GM21360 (cell line): Measurements from ENCODE around the gene CALHM4.
A peak's percentile ranks its signal among the peaks of the same experiment; 100 is the strongest.

Source experiments
- ATAC-seq: cut with Tn5 transposase; IDR thresholded peaks from one replicate; pipeline ENCODE4 v1.9.1; 2021; ENCODE audit warnings: mild to moderate bottlenecking, moderate library complexity; ENCODE audit not compliant: unreplicated experiment

The CALHM4 gene

DNA sequence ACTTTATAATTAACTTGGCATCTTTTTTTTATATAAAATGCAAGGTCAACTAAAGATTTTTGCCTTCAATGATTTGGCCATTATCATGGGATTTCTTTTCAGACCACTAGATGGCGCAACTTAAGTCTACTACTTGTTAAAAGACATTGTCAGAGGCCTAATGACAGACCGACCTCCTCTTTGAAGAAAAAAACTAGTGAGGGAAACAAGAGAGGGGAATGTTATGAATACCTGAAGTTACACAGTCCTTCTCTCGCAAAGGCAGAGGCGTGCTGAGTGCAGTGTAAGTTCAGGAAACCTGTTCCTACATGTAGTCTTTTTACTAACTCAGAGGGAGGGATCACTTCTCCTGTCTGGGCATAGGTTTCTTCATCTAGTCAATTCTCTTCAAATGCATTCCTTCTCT lies 17.3 kb upstream of the CALHM4 start:
- peak; percentile 55 for ATAC-seq

DNA sequence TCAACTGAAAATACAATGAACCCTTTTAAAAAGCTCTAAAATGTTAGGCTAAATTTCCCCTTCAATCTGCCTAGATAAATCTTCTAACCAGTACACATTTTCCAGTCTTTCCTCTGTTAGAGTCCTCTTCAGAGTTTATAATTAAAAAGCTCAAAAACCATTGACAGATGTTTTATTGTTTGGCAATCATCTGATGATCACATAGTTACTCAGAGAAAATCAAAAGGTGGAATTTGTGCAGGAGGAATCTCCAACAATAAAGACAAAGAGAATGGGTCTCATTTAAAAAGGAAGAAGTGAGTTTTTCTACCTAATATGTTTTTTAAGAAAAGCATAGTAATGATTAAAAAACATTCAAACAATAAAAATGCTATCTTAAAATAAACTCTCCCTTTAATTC lies 11.1 kb upstream of the CALHM4 start:
- no peak for ATAC-seq

DNA sequence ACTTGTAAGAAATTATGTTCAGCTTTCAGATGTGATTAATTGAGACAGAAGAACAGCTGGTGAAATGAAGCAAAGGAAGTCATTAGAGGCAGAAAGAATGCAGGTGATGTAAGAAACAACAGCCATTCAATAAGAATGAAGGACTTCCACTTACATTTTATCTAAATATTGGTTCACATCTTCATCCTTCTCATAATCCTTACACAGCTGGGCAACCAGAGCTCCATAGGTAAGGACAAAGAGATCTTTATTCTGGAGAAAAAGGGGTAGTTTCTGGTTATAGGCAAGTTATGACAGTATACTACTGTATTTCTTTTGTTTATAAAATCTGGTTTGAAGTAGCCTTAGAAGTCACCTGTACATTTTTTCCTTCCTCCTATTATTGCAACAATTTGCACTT lies 10.4 kb upstream of the CALHM4 start:
- no peak for ATAC-seq

DNA sequence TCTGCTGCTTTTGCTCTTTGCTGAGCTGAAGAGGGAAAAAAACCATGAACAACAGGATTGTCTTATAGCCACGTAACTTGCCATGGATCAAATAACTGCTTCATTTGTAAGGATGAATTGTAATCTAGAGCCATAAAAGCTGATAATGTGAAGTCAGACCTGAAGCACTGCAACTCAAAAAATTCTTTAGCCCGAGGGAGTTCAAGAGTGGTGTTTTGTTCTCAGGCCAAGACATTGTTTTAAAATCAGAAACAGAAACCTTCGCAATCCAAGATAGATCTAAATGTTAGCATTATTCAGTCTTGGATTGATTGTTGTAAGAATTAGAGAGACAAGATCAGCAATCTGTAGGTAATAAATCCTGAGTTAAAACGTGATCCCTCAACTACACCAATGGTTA lies 7.9 kb upstream of the CALHM4 start, which contains the start of gene TRAPPC3L:
Gene TRAPPC3L (minus strand): TSS at position 34 of the 400 bp plus-strand sequence. CDS start 170 bp downstream, outside the sequence.
- ATAC-seq: no peak

DNA sequence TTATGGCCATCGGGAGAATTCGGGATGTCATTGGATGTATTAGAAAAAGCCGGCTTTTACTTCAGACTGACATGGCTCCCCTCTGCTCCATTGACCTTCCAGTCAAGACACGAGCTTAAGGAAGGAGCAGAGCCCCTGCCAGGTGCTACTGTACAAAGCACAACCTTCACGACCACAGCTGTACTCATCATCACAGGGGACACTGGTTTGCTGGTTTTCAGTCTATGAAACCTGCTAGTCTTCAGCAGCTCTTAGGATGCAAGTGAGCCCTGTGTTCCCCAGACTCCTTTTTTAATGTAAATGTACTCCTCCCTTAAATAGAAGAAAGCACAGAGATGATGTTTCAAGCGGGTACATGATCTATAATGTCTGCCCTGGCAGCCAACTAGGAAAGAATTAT lies 6.2 kb upstream of the CALHM4 start:
- ATAC-seq: no peak

DNA sequence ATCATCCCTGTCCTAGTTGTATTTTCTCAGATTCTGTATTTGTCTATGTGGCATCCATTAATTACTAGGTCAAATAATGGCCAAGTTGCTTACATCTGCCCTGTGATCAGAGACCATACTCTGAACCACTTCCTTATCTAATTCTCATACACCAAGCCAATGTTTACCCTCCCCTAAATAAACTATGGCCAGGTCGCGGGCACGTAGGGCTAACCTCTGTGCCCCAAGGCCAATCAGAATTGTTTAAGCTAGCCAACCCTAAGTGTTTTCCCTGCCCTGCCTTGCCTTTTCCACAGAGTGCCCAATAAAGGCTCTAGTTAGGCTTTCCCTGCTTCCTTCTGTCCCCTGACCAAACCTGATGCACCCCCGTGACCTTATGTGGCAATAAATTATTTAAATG lies 2.8 kb upstream of the CALHM4 start:
- no peak for ATAC-seq

DNA sequence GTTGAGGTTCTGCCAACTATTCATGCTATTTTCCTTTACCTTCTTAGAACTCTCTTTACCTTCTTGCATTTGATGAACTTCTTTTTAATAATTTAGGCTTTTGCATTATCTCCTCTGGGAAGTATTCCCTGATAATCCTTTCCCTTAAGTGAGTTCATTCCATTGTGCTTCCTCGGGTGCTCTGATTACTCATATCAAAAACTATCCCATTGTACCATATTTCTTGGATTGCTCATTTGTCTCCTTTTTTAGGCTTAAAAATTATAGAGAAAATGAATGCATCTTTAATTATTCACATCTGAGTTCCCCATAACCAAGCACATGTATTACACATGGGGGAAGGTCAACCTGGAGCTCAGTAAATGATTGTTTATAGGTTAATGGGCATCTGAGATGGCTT lies 2.5 kb downstream of the CALHM4 start:
- ATAC-seq: no peak

DNA sequence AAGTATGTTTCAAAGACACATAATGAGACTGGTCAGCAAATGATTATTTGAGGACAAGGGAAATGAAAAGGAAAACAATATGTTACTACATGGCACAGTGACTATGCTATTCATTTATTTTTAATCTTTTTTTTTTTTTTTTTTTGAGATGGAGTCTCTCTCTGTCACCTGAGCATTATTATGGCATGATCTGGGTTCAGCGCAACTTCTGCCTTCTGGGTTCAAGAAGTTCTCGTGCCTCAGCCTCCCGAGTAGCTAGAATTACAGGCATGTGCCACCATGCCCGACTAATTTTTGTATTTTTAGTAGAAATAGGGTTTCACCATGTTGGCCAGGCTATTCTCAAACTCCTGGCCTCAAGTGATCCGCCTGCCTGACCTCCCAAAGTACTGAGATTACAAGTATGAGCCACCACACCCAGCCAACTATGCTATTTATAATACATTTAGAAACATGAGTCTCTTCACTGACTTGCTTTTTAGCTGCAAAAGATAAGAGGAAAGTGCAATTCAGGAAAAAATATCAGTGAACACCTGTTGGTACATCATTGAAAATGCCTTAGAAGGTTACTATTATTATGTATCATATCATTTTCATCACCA lies 3.4 kb downstream of the CALHM4 start:
- ATAC-seq: no peak

DNA sequence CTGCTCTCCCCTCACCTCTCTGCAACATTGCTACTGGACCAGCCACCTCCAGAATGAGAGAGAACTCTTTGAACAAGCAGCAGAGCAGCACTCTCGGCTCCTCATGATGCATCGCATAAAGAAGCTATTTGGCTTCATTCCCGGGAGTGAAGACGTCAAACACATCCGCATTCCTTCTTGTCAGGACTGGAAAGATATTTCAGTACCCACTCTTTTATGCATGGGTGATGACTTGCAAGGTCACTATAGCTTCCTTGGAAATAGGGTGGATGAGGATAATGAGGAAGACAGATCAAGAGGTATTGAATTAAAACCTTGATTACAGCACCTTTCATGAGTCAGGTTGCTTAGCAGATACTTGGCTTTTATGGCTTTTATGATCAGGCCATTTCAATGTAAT lies 4.3 kb downstream of the CALHM4 start:
- ATAC-seq: no peak

DNA sequence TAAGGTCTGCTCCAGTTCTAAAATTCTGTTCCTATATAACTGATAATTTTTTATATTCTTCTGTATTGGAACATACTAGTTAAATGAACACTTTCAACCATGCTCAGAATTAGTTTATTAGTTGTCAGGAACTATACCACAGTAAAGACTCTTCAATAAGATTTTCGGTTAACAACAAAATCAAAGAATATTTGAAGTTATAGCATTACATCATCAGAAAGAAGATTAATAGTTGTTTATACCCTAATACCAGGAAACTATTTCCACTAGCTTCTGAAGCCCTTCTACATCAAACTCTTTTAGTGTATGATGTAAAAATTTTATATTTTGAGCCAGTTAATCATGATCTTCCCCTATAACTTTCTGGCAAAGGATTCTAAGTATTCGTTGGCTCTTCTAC lies 6.6 kb downstream of the CALHM4 start:
- ATAC-seq: no peak

DNA sequence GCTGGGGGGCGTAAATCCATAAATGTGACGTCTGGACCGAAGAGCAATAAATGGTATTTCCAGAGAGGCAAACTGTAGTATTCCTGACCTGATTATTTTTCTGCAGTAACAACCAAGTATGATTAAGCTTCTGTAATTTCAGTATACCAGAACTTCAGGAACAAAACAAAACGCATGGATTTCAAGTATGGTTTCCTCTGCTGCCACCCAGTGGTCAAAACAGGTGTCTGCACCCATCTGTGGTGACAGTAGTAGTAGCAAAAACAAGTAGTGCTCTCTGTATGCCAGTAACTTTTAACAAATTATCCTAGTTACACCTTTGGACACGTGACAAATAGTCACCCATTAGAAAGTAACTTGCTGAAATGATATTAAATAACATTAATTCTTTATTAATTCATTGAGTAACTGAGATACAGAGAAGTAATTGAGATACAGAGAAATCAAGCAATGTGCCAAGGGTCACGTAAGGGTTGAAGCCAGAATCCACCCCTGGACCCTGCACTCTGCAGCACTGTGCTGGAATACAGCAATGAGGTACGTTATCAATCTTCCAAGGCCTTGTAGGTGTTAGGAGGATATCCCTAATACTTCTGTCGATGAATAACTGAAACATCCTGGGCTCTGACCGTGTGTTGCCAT lies 7.9 kb downstream of the CALHM4 start:
- ATAC-seq: peak; percentile 61

DNA sequence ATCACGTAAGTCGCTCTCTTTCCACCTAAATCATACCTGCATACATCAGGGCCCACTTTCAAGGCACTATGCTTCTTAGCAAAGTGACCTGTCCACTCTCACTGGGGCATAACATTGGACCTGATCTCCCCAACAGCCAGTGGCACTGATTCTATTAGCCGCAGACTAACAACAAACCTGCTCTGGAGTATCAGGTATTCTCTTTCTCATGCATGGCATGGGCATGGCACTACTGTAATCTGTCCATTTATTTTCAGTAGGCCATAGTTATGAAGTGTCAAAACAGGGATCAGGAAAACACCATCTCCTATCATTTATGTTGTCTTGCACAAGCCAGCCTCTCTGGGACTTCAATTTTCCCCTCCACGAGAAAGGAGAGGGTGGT lies 8.5 kb downstream of the CALHM4 start:
- no peak for ATAC-seq

DNA sequence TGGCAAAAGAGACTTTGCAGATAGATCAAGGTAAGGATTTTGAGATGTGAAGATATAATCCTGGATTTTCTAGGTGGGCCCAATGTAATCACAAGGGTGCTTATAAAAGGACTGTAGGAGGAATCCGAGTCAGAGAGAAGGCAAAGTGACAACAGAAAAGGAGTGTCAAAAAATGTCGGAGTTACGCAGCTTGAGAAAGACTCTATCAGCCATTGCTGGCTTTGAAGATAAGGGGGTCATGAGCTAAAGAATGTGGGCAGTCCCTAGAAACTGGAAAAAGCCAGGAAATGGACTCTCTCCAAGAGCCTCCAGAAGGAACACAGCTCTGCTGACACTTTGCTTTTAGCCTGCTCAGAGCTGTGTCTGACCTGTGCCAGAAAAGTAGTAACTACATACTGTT lies 9.1 kb downstream of the CALHM4 start:
- no peak for ATAC-seq

DNA sequence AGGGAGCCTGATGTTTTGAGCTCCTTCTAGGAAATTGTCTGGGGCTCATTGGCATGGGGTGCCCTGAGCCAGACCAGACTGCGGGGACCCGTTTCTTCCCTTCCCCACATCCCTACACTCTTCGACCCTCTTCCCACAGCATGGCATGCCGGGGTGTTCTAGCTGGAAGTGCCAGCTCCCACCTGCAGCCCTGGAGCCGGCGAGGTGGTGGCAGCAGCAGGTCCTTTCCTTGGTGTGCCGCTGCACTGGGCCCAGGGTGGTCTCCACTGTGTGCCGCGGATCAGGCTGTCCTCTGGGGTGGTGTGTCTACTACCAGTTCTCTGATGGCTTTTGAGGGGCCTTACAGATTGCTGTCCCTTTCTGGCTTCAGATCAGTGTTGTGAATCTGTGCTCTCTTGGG lies 10.3 kb downstream of the CALHM4 start:
- no peak for ATAC-seq

DNA sequence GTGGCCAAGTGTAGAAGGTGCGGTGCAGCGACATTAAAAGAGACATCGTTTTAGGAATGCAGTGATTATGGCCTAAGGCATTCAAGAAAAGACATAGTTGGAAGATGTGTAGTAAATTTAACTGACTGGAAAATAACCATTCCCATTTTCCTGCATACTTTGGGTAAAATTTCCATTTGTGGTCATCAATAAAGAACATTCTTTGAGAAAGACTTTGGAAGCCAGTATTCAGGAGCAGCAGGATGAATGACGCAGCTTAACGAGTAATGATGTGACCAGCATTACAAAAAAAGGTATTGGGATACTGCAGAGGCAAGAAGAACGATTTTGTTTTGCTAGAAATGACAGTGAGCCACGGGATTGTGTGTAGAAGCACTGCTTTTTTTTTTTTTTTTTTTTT lies 10.8 kb downstream of the CALHM4 start:
- no peak for ATAC-seq

DNA sequence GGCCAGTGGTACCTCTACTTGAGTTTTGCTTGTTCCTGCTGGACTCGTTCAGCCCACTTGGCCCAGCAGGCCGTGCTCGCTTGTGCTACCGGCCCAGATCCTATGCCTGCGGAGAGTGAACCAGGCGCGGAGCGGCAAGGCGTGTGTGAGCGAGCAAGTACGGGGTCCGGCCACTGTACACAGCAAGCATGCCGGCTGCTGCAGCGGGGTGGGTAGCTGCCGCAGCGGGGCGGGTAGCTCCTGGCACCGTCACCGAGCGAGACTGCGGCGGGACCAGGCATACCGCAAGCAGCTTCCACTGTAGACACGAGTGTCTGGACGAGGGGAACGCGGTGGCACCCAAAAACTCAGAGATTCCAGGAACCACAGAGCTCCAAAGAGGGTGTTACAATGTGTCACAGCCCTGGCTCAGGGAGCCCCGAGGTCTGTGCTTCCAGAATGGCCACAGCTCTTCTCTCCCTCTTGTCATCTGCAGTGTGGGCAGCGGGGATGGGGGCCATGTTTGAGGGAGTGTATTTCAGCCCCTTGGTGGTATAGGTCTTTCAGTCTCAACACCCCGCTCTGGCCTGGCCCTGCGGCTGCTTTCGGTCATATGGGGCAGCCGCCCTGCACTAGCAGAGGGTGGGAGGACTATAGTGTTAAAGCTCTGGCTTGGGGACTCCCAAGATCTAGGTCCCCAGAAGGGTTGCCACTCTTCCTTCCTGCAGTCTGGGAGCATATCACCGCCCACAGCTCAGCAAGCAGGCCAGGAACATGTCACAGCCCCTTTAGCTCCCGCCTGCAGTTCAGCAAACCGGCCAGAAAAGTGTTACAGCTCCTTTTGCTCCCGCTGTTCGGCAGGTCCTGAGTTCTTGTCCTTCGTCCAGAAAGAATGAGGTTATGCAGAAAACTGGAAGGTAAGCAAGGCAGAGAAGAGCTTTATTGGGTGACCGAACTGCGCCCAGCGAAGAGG lies 11.6 kb downstream of the CALHM4 start:
- ATAC-seq: no peak

DNA sequence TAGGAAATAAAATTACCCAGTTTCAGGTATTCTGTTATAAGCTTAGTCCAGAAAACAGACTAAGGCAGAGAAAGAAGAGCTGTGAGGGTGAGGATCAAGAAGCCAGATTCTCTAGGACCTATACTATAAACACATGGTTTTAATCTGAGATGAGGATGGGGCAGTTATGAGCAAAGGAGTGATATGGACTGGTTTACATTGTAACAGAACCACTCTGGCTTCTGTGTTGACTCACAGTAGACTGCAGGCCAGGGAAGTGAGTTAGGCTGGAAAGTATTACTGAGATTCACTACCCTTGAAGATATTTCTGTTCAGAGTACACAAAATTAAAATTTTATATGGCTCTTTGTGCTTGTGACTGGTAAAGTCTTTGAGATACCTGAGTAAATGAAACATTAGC lies 14.6 kb downstream of the CALHM4 start:
- ATAC-seq: no peak

DNA sequence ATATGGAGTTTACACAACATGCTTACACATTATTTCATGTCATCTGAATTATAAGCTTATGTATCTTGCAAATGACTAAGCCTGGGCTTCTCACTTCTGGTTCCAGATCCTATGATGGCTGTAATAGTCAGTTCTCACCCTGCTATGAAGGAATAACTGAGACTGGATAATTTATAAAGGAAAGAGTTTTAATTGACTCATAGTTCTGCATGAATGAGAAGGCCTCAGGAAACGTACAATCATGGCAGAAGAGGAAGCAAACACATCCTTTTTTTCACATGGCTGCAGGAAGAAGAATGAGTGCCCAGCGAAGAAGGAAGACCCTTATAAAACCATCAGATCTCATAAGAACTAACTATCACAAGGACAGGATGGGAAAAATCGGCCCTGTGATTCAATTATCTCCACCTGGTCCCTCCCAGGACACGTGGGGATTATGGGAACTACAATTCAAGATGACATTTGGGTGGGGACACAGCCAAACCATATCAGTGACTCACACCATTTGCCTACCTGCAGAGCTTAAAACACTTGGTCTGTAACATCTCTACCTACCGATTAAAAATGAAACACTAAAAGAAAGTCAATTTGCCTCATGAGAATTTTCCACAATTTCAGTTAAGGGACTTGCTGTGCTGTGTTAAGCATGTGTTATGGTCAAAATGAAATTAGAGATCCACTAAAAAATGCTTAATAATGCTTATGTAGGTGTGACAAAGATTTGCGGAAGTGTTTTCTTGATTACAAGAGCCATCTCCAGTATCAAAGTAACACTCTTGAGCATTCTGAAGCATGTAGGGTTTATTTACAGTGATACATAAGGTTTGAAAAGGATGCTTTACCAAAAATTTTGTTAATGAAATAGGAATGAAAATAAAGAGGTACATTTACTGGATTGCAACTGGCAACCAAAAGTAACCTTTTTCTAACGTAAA lies 15.5 kb downstream of the CALHM4 start:
- ATAC-seq: no peak

DNA sequence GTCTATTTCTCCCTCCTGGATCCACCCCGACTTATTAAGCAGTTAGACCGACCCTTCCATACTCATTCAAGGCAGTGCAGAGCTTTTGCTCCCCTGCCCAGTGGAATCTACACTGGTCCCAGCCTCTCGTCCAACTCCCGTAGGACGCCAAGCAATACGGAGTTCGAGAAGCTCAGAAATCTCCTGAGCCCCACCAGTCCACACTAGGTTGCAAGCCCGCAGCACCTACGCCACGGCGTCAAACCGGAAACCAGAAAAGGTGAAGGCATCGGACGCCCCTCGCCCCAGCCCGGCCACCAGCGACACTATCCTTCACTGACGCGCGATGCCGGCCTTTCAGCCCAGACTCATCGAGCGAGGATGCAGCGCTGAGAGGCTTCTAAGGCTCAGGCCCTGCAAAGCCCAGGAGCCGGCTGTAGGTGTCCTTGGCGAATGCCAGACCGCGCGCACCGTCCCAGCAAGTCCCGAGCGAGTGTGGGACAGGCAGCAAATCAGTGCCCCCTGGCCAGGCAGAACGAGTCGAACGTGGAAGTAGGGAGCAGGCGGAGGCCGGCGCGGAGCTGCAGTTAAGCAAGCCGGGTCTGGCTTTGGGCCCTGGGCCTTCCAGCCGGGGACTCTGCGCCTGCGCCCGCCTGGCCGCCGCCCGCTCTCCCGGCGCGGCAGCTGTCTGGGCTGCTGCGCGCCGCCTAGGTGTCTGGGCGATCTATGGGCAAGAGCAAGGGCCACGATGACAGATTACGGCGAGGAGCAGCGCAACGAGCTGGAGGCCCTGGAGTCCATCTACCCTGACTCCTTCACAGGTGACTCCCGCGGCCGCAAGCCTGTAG lies 17.5 kb downstream of the CALHM4 start, which contains the start of gene RWDD1:
Gene RWDD1 (plus strand): TSS at position 649 of the 827 bp plus-strand sequence. CDS start 79 bp downstream, at position 728.
- peak; percentile 97 for ATAC-seq

DNA sequence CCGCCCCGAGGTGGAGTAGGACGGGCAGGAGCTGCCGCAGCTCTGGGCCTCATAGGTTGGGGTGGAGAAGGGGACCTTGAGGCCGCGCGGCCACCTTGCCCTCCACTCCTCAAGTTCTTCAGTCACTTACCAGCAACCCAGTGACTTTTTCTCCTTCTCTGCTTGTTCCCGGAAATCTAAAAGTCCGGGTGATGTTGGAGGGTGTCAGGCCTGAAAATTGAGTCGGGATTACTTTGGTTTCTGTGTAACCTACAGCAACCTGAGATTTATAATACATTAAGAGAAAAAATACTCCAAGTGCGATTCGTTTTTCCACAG lies 18.1 kb downstream of the CALHM4 start:
- no peak for ATAC-seq
